B cell (primary cell): ENCODE data around the gene MAP7. TPM values are rescaled to one million over a fixed set of nuclear protein-coding genes. Genes with fewer than 3 reads are reported as not detected.
A peak's percentile ranks its signal among the peaks of the same experiment; 100 is the strongest.

Experiments
- ATAC-seq: fragments of 200-7000 bp; cut with Tn5 transposase; one replicate; pipeline ENCODE4 v1.10.0; 2021; ENCODE audit warnings: low read depth, mild to moderate bottlenecking, moderate number of reproducible peaks, moderate library complexity
- CTCF ChIA-PET: fragments of 350-600 bp; sonication (Branson Sonifier 250); formaldehyde crosslinking; loops from one replicate; lab custom pipeline; 2021; ENCODE audit warnings: antibody characterized with exemption, inconsistent platforms; lab: Charles Lee
- POLR2A ChIA-PET: fragments of 350-600 bp; sonication (Branson Sonifier 250); formaldehyde crosslinking; loops from one replicate; lab custom pipeline; 2021; ENCODE audit warnings: antibody characterized with exemption; lab: Charles Lee
- DNase-seq: peaks from one replicate; pipeline ENCODE4 v3.0.0; 2013
- H2AFZ ChIP-seq: 2 replicates; pipeline ENCODE4 v1.6.1; 2012; ENCODE audit warnings: mild to moderate bottlenecking, low read depth, low read length; ENCODE audit not compliant: insufficient read depth, poor library complexity, severe bottlenecking
- H3K27ac ChIP-seq, 2 donors: 1 replicate in 1 of 2; 2 replicates in 1 of 2; pipeline ENCODE4 v1.5.1; 2012 to 2013; ENCODE audit warnings: low read length in 2 of 2, mild to moderate bottlenecking in 2 of 2, moderate library complexity in 1 of 2
- H3K27me3 ChIP-seq, 4 experiments: fragments of 200-600 bp in 1 of 4; sonication (generic) in 1 of 4; replicated peaks in 1 of 4; 1 replicate in 2 of 4; 2 replicates in 2 of 4; pipeline versions ENCODE4 v1.6.1 to v1.7.0; 2013 to 2016; ENCODE audit warnings: low read length in 3 of 4, mild to moderate bottlenecking in 2 of 4, mixed read lengths in 1 of 4, moderate library complexity in 1 of 4; ENCODE audit not compliant: insufficient read depth in 4 of 4, control insufficient read depth in 3 of 4; ENCODE audit errors: control extremely low read depth in 1 of 4
- H3K36me3 ChIP-seq, 2 experiments: replicated peaks in 1 of 2; 1 replicate in 1 of 2; 2 replicates in 1 of 2; pipeline versions ENCODE4 v1.6.1 to v1.7.1; 2013; ENCODE audit warnings: low read length in 1 of 2; ENCODE audit not compliant: insufficient read depth in 2 of 2, control insufficient read depth in 1 of 2; ENCODE audit errors: control extremely low read depth in 1 of 2, extremely low read depth in 1 of 2
- H3K4me1 ChIP-seq, 2 donors: fragments of 200-600 bp in 1 of 2; sonication (generic) in 1 of 2; 1 replicate in 1 of 2; 2 replicates in 1 of 2; pipeline versions ENCODE4 v1.5.1 to v1.6.1; 2013 to 2017; ENCODE audit warnings: low read length in 2 of 2; ENCODE audit not compliant: control insufficient read depth in 2 of 2, insufficient read depth in 2 of 2
- H3K4me2 ChIP-seq: replicated peaks from 2 replicates; pipeline ENCODE3; 2012; ENCODE audit warnings: mild to moderate bottlenecking, low read depth, low read length; ENCODE audit not compliant: poor library complexity, severe bottlenecking
- H3K4me3 ChIP-seq, 5 experiments: fragments of 200-600 bp in 1 of 5; sonication (generic) in 1 of 5; 1 replicate in 3 of 5; 2 replicates in 2 of 5; pipeline versions ENCODE4 v1.5.1 to v1.7.0; 2011 to 2016; ENCODE audit warnings: low read length in 4 of 5, mild to moderate bottlenecking in 4 of 5, low read depth in 2 of 5, control low read depth in 1 of 5, moderate library complexity in 1 of 5; ENCODE audit not compliant: insufficient read depth in 1 of 5; ENCODE audit errors: control extremely low read depth in 1 of 5, extremely low read depth in 1 of 5
- H3K79me2 ChIP-seq: fragments of 200-600 bp; sonication (generic); one replicate; pipeline ENCODE4 v1.6.0; 2016; ENCODE audit warnings: low read length; ENCODE audit not compliant: control insufficient read depth, insufficient read depth
- H3K9ac ChIP-seq: fragments of 200-600 bp; sonication (generic); 2 replicates; pipeline ENCODE4 v1.6.1; 2017; ENCODE audit warnings: mild to moderate bottlenecking, low read length, moderate library complexity
- H3K9me3 ChIP-seq, 3 donors: one replicate each; pipeline versions ENCODE4 v1.6.1 to v1.7.1; 2013; ENCODE audit warnings: low read length in 2 of 3; ENCODE audit not compliant: control insufficient read depth in 2 of 3, insufficient read depth in 1 of 3; ENCODE audit errors: control extremely low read depth in 1 of 3
- H4K20me1 ChIP-seq: 2 replicates; pipeline ENCODE4 v1.6.0; 2012; ENCODE audit warnings: mild to moderate bottlenecking, low read length; ENCODE audit not compliant: insufficient read depth, control insufficient read depth, poor library complexity, severe bottlenecking
- H3K27ac Mint-ChIP-seq: one replicate; pipeline ENCODE4 v1.8.0; 2021; ENCODE audit warnings: mixed read lengths
- H3K27me3 Mint-ChIP-seq: one replicate; pipeline ENCODE4 v1.8.0; 2021; ENCODE audit warnings: mixed read lengths
- H3K4me1 Mint-ChIP-seq: one replicate; pipeline ENCODE4 v1.8.0; 2021; ENCODE audit warnings: mixed read lengths
- H3K4me3 Mint-ChIP-seq: one replicate; pipeline ENCODE4 v1.8.0; 2021; ENCODE audit warnings: mixed read lengths
- H3K9me3 Mint-ChIP-seq: one replicate; pipeline ENCODE4 v1.8.0; 2022; ENCODE audit warnings: mixed read lengths; ENCODE audit not compliant: insufficient read depth
- CTCF ChIP-seq: fragments of 200-600 bp; IDR thresholded peaks from one replicate; pipeline ENCODE4 v1.8.0; 2022; ENCODE audit warnings: antibody characterized with exemption, mild to moderate bottlenecking
- EZH2 ChIP-seq: IDR thresholded peaks from 2 replicates; pipeline ENCODE4 v1.6.1; 2012; ENCODE audit warnings: borderline replicate concordance, low read depth, mild to moderate bottlenecking, moderate library complexity, low read length; ENCODE audit not compliant: insufficient read depth, poor library complexity, severe bottlenecking
- WGBS: methylation state at CpG from one replicate; pipeline ENCODE4 v1.1.5; 2013; ENCODE audit warnings: missing lambda C conversion rate; ENCODE audit not compliant: insufficient coverage; 5-methylcytosine and 5-hydroxymethylcytosine counted together
- intact Hi-C: fragments of 100-400 bp; cut with micrococcal nuclease; formaldehyde crosslinking; loops from one replicate; pipeline ENCODE4 v1.10.0; 2022
- polyA plus RNA-seq: library from polyadenylated mRNA; depleted of rRNA; stranded (reverse); fragments of >200 nt; gene quantifications from 2 replicates; pipeline ENCODE4 v1.2.3, GENCODE V29; 2012
- total RNA-seq, 2 donors: library from RNA; stranded (reverse); fragments of 120-200 nt in 1 of 2; gene quantifications; 1 replicate in 1 of 2; 2 replicates in 1 of 2; pipeline versions ENCODE4 v1.2.3 to v1.2.4, GENCODE V29; 2013 to 2022

MAP7 gene
- total and polyA plus RNA-seq, 2 donors (not counting 1 experiment from before 2014, with no cell fraction given), result 0.34 to 0.64 TPM

GRCh38 chr6:136526937-136527336 is 23.3 kb downstream of the MAP7 start:
- TF ChIP-seq CTCF, result no peak
- TF ChIP-seq EZH2, result no peak
- 45% methylated on average over 4 of the region's 4 CpGs for WGBS

GRCh38 chr6:136526196-136526930 is 23.9 kb downstream of the MAP7 start:
- H2AFZ ChIP-seq, result no peak overlapping the region
- H3K27ac Mint-ChIP-seq, result no peak overlapping the region
- DNase-seq, result peak; percentile 10

More at GRCh38 chr6:136526937-136527336, 23.3 kb downstream of the MAP7 start:
- Histone ChIP-seq H3K36me3 (no peaks in the 10 kb centered on the region), H3K4me3 (no peak overlapping the region), H3K4me2 (no peak overlapping the region), H3K4me1 (peaks cover 12 to 13% of the 10 kb centered on the region in 2 donors), H3K79me2 (no peaks in the 10 kb centered on the region), H2AFZ (no peak overlapping the region), H3K9me3 (no peaks in the 10 kb centered on the region), H3K27ac (no peak overlapping the region), H3K27me3 (peaks cover 0 to 11% (median 4%) of the 10 kb centered on the region in 4 experiments), H3K9ac (no peak overlapping the region), H4K20me1 (no peaks in the 10 kb centered on the region)
- intact Hi-C loops, result no loop called here
- CTCF ChIA-PET, result no interaction called here
- no peak overlapping the region for H3K27ac Mint-ChIP-seq
- peaks cover 16% of the 10 kb centered on the region for H3K4me1 Mint-ChIP-seq
- no peaks in the 10 kb centered on the region for H3K9me3 Mint-ChIP-seq
- DNase-seq (no peak), ATAC-seq (no peak)
- H3K27me3 Mint-ChIP-seq, result peaks cover 32% of the 10 kb centered on the region
- POLR2A ChIA-PET, result no interaction called here
- H3K4me3 Mint-ChIP-seq, result no peak overlapping the region

More at GRCh38 chr6:136526196-136526930, 23.9 kb downstream of the MAP7 start:
- Histone ChIP-seq H3K4me3 (no peak overlapping the region), H3K27me3 (peaks cover 0 to 11% (median 4%) of the 10 kb centered on the region in 4 experiments), H3K4me2 (peak overlapping the region; percentile 34), H3K36me3 (no peaks in the 10 kb centered on the region), H4K20me1 (no peaks in the 10 kb centered on the region), H3K4me1 (peaks cover 12 to 13% of the 10 kb centered on the region in 2 donors), H3K9ac (no peak overlapping the region), H3K9me3 (no peaks in the 10 kb centered on the region), H3K79me2 (no peaks in the 10 kb centered on the region), H3K27ac (no peak overlapping the region)
- CTCF ChIA-PET, result no interaction called here
- intact Hi-C loops, result no loop called here
- 12% methylated on average over 9 of the region's 16 CpGs for WGBS
- ATAC-seq, result peak; percentile 24
- POLR2A ChIA-PET, result no interaction called here
- peaks cover 16% of the 10 kb centered on the region for H3K4me1 Mint-ChIP-seq
- no peak for TF ChIP-seq CTCF
- TF ChIP-seq EZH2, result no peak
- peaks cover 33% of the 10 kb centered on the region for H3K27me3 Mint-ChIP-seq
- peak overlapping the region; percentile 4 for H3K4me3 Mint-ChIP-seq
- no peaks in the 10 kb centered on the region for H3K9me3 Mint-ChIP-seq
